GM12878 (cell line): Measurements from ENCODE around the gene MAP2K7. TPM values are rescaled to one million over a fixed set of nuclear protein-coding genes. Genes with fewer than 3 reads are reported as not detected.
A peak's percentile ranks its signal among the peaks of the same experiment; 100 is the strongest.

Experiments used
- ATAC-seq: fragments of 200-7000 bp; cut with Tn5 transposase; 3 replicates; pipeline ENCODE4 v1.9.1; 2020; ENCODE audit warnings: mild to moderate bottlenecking, moderate library complexity
- BruUV-seq: library from RNA; stranded (reverse); fragments of 400-500 nt; replicated peaks from 2 replicates; lab custom pipeline; 2021; lab: Mats Ljungman, UMichigan
- CTCF ChIA-PET: fragments of 300-600 bp; sonication (Branson Sonifier 250); formaldehyde crosslinking; extraction: SDS; loops from one replicate; lab custom pipeline; 2021; ENCODE audit warnings: inconsistent platforms; lab: Yijun Ruan, JAX
- POLR2A ChIA-PET: fragments of 350-600 bp; formaldehyde crosslinking; extraction: SDS; loops from one replicate; lab custom pipeline; 2021; ENCODE audit warnings: inconsistent platforms; lab: Charles Lee
- RAD21 ChIA-PET: fragments of 300-600 bp; sonication (Branson Sonifier 250); formaldehyde crosslinking; loops from one replicate; lab custom pipeline; 2023; ENCODE audit warnings: antibody characterized with exemption; ENCODE audit not compliant: unreplicated experiment; lab: Charles Lee
- SMC1A ChIA-PET: fragments of 300-600 bp; sonication (Branson Sonifier 250); formaldehyde crosslinking; loops from one replicate; lab custom pipeline; 2023; ENCODE audit not compliant: unreplicated experiment, uncharacterized antibody; lab: Charles Lee
- DNase-seq: peaks from one replicate; pipeline ENCODE4 v3.0.0-alpha.2; 2011; ENCODE audit warnings: low read depth, low spot score
- FAIRE-seq: peaks from 3 replicates; lab custom pipeline; 2011; peaks lifted over from hg19 to GRCh38; lab: Jason Lieb, UNC
- H2AFZ ChIP-seq: 2 replicates; pipeline ENCODE4 v1.6.0; 2011; ENCODE audit warnings: low read depth, low read length, control low read depth; ENCODE audit not compliant: control insufficient read depth
- H3K27ac ChIP-seq: 2 replicates; pipeline ENCODE4 v1.5.1; 2011; ENCODE audit warnings: control low read depth; ENCODE audit not compliant: control insufficient read depth, insufficient read depth
- H3K27me3 ChIP-seq, 2 experiments: replicated peaks in 1 of 2; 2 replicates each; pipeline versions ENCODE4 v1.6.0 to v1.6.1; 2011; ENCODE audit warnings: low read length in 1 of 2; ENCODE audit not compliant: control insufficient read depth in 2 of 2, insufficient read depth in 2 of 2
- H3K36me3 ChIP-seq, 2 experiments: 2 replicates each; pipeline ENCODE4 v1.5.1; 2011; ENCODE audit warnings: low read length in 1 of 2; ENCODE audit not compliant: control insufficient read depth in 2 of 2, insufficient read depth in 2 of 2
- H3K4me1 ChIP-seq: 2 replicates; pipeline ENCODE4 v1.6.1; 2011; ENCODE audit warnings: mild to moderate bottlenecking, low read length, moderate library complexity, mixed read lengths; ENCODE audit not compliant: control insufficient read depth, insufficient read depth
- H3K4me2 ChIP-seq: 2 replicates; pipeline ENCODE4 v1.6.0; 2011; ENCODE audit warnings: control low read depth; ENCODE audit not compliant: control insufficient read depth, insufficient read depth
- H3K4me3 ChIP-seq: fragments of 200-600 bp; sonication (generic); 2 replicates; pipeline ENCODE4 v1.5.1; 2016
- H3K79me2 ChIP-seq: 2 replicates; pipeline ENCODE4 v1.6.0; 2011; ENCODE audit warnings: low read length; ENCODE audit not compliant: control insufficient read depth, insufficient read depth
- H3K9ac ChIP-seq: 2 replicates; pipeline ENCODE4 v1.8.0; 2011; ENCODE audit warnings: low read length, control low read depth, mixed read lengths; ENCODE audit not compliant: control insufficient read depth, insufficient read depth
- H3K9me3 ChIP-seq: replicated peaks from 3 replicates; pipeline ENCODE4 v1.5.1; 2011; ENCODE audit warnings: mild to moderate bottlenecking, low read length; ENCODE audit not compliant: control insufficient read depth, insufficient read depth
- H4K20me1 ChIP-seq: 2 replicates; pipeline ENCODE4 v1.6.0; 2011; ENCODE audit not compliant: control insufficient read depth, insufficient read depth
- HCFC1 ChIP-seq: fragments of 150-350 bp; IDR thresholded peaks from 2 replicates; pipeline ENCODE4 v1.6.1; 2014; ENCODE audit warnings: low read length
- IRF3 ChIP-seq: fragments of 450-650 bp; IDR thresholded peaks from 2 replicates; pipeline ENCODE4 v1.6.1; 2014; ENCODE audit warnings: mild to moderate bottlenecking
- NRF1 ChIP-seq: conservative IDR thresholded peaks from 2 replicates; pipeline ENCODE4 v1.6.1; 2011; ENCODE audit warnings: mild to moderate bottlenecking, low read depth, low read length, improper control_type of control experiment
- PAX5 ChIP-seq: IDR thresholded peaks from 2 replicates; pipeline ENCODE4 v1.6.1; 2011; ENCODE audit warnings: low read depth, low read length, borderline replicate concordance
- PBX3 ChIP-seq: IDR thresholded peaks from 2 replicates; pipeline ENCODE4 v1.6.1; 2011; ENCODE audit warnings: mild to moderate bottlenecking, low read depth, low read length, moderate library complexity; ENCODE audit not compliant: insufficient replicate concordance
- POLR2A ChIP-seq: IDR thresholded peaks from 2 replicates; pipeline ENCODE4 v1.6.1; 2011; ENCODE audit warnings: low read depth, mild to moderate bottlenecking, low read length
- POLR2AphosphoS2 ChIP-seq: IDR thresholded peaks from 2 replicates; pipeline ENCODE4 v1.6.1; 2011; ENCODE audit warnings: low read depth, mild to moderate bottlenecking, low read length, improper control_type of control experiment, moderate library complexity
- RB1 ChIP-seq: fragments of 450-650 bp; formaldehyde crosslinking; IDR thresholded peaks from 2 replicates; pipeline ENCODE4 v1.6.1; 2017; ENCODE audit warnings: mild to moderate bottlenecking, borderline replicate concordance
- TAF1 ChIP-seq: IDR thresholded peaks from 2 replicates; pipeline ENCODE4 v1.6.1; 2011; ENCODE audit warnings: mild to moderate bottlenecking, low read depth, low read length, borderline replicate concordance
- TARDBP ChIP-seq: IDR thresholded peaks from 2 replicates; pipeline ENCODE4 v1.6.1; 2016; ENCODE audit warnings: borderline replicate concordance
- WGBS: methylation state at CpG from one replicate; pipeline ENCODE4 v1.1.6; 2016; ENCODE audit warnings: low lambda C conversion rate; ENCODE audit not compliant: insufficient replicate concordance, insufficient coverage; ENCODE audit errors: missing lambda C conversion rate; 5-methylcytosine and 5-hydroxymethylcytosine counted together
- in situ Hi-C: fragments of 300-500 bp; cut with MboI; formaldehyde crosslinking; loops from 9 replicates; pipeline ENCODE4 v1.14.3; 2018; ENCODE audit warnings: mixed read lengths
- intact Hi-C: fragments of 100-400 bp; cut with micrococcal nuclease; formaldehyde crosslinking; loops from one replicate; pipeline ENCODE4 v1.14.2; 2022; ENCODE audit not compliant: unreplicated experiment
- polyA plus RNA-seq, 11 experiments: library from polyadenylated mRNA; depleted of rRNA in 4 of 11; unstranded in 6 of 11; stranded (reverse) in 5 of 11; fragments of >200 nt; fragmentation: Nextera tagmentation in 4 of 11; fragmentation: Illumina TruSeq in 1 of 11; extraction: Ambion mirVana in 4 of 11; extraction: Trizol in 1 of 11; gene quantifications; 1 replicate in 1 of 11; 2 replicates in 10 of 11; pipeline versions ENCODE4 v1.2.1 to v1.2.3, GENCODE V29; 2011 to 2016; ENCODE audit warnings: inconsistent platforms in 2 of 11, missing spikeins in 2 of 11, low read depth in 1 of 11
- total RNA-seq, 4 experiments: library from RNA; depleted of rRNA in 3 of 4; stranded (reverse); fragments of >200 nt in 3 of 4; fragmentation: Illumina TruSeq in 1 of 4; extraction: Trizol in 1 of 4; gene quantifications; 2 replicates each; pipeline versions ENCODE4 v1.2.1 to v1.2.3, GENCODE V29; 2013 to 2021
- TF ChIP-seq, protein P1 (sequence below): IDR thresholded peaks from 2 replicates; pipeline ENCODE4 v1.6.1; 2012; ENCODE audit warnings: low read depth, low read length, improper control_type of control experiment

The MAP2K7 gene
- total and polyA plus RNA-seq, 10 of the 15 experiments (the other 5 are each of a cell fraction or from before 2014, with no cell fraction given) = 0.34 to 32.2 (median 6.7) TPM

- H3K36me3 ChIP-seq = peaks cover 6 to 7% of the 10 kb centered on the region in 2 experiments; a peak in 3 of 4 replicates
- no peaks in the 10 kb centered on the region; the same call in 1 of the 2 replicates for H4K20me1 ChIP-seq
- no TSS peak for BruUV-seq
- no peak within 1 kb of the TSS for H3K27ac ChIP-seq
- ChIA-PET SMC1A (no interaction called here), RAD21 (no interaction called here), CTCF (interaction anchor here (0.5 to 1.9 kb wide), 2 partner anchors 18 to 231 kb away, joined by 4 to 8 read pairs; no protein-coding TSS in a partner anchor), POLR2A (interaction anchor here (0.6 kb wide), 1 partner anchor 56 kb away, joined by 3 read pairs; no protein-coding TSS in a partner anchor)
- H3K9ac ChIP-seq = no peak within 1 kb of the TSS
- no peaks in the 10 kb centered on the region for H3K9me3 ChIP-seq
- peak within 1 kb of the TSS; percentile 29; the same call in 1 of the 2 replicates for H2AFZ ChIP-seq
- no peak for DNase-seq
- no peak within 1 kb of the TSS for H3K4me3 ChIP-seq
- in situ Hi-C loops = no loop called here
- H3K27me3 ChIP-seq = no peaks in the 10 kb centered on the region
- H3K4me2 ChIP-seq = peak within 1 kb of the TSS; percentile 64; the same call in 1 of the 2 replicates
- ATAC-seq = peak; percentile 63
- 47% methylated on average over 19 of the region's 65 CpGs for WGBS
- no peak for FAIRE-seq
- H3K79me2 ChIP-seq = no peaks in the 10 kb centered on the region
- TF ChIP-seq RB1 = no peak
- TF ChIP-seq POLR2A = peak; percentile 72
- TF ChIP-seq, protein P1, sequence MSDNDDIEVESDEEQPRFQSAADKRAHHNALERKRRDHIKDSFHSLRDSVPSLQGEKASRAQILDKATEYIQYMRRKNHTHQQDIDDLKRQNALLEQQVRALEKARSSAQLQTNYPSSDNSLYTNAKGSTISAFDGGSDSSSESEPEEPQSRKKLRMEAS = no peak
- no peak for TF ChIP-seq PBX3
- 0 out of 2 replicates have a peak, but pooled peaks have one; percentile 10 for TF ChIP-seq POLR2AphosphoS2
- TF ChIP-seq TARDBP = no peak
- no peak for TF ChIP-seq TAF1
- no peak for TF ChIP-seq HCFC1
- no peak for TF ChIP-seq PAX5
- TF ChIP-seq IRF3 = no peak
- TF ChIP-seq NRF1 = 0 out of 2 replicates have a peak, but pooled peaks have one; percentile 28
- H3K4me1 ChIP-seq = peaks cover 2% of the 10 kb centered on the region; the same call in 1 of the 2 replicates
- intact Hi-C loops = no loop called here
These were observed 22.5 kb downstream of the MAP2K7 start, which contains the start of gene CTXN1 for GRCh38 chr19:7926021-7926726. TSS of gene CTXN1 (minus strand) at chr19:7926135. CDS start at chr19:7925538, 597 bp downstream.
